Hematopoietic multipotent progenitor cell treated with erythropoietin and hydrocortisone succinate and interleukin-3 and kit ligand, for 4 days (in vitro differentiated cells): ENCODE results near the gene CELF2.
"Not testable (repeated sequence)": the region's sequence is repeated elsewhere in the genome, so short reads cannot be mapped to it uniquely, and the experiment has no call there.

Experiments
- DNase-seq: peaks from one replicate; pipeline ENCODE4 v3.0.0-alpha.2; 2015

The CELF2 gene

DNA sequence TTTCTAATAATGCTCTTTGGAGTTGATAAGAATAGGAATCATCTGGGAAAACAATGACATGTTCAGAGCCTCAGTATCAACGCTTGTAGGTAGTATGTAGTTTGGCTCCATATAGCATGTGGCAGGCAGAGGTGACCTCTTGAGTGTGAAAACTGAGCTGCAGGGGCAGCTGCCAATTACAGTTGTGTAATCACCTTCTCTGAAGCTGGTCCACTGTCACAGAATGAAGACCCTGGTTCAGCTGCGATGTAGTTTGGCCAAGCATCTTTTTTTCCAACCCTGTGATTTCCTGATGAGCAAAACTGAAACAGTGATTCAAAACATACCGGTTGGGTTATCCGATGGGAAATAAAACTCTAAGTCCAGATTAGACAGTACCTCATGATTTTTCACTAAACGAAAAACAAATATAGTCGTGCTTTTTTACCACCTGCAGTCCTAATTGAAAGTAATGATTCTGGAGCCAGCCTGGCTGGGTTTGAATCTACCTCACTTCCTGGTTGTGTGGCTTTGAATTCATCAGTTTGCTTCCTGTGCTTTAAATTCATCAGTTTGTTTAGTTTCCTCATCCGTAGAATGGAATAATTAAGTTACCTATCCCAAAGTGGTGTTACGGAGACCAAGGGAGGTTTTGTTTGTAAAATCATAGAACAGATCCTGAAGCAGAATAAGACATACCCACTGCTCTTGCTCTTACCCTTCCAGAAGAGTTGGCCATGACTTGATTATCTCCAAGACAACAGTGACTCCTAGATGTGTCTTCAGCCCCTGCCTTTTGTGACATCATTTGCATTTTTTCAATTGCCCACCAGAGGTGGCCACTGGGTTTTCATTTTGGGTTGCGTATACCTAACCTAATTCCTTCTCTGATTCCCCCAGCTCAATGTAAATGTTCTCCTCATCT lies 87.4 kb downstream of the CELF2 start:
- peak; percentile 67 for DNase-seq

DNA sequence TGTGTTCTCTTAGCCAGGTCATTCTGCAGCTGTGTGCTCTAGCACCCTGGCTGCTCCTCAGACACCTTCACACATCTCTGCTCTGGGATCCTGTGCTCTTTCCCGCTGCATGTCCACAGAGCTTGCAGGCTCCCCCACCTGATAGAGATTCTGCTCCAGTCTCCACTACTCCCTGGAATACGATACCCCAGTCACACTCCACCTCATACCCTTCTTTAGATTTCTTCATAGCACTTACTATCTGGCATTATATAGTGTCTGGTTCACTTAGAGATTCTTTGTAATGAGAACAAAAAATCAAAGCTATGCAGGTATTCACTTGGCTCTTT lies 88.0 kb downstream of the CELF2 start:
- DNase-seq = no peak

DNA sequence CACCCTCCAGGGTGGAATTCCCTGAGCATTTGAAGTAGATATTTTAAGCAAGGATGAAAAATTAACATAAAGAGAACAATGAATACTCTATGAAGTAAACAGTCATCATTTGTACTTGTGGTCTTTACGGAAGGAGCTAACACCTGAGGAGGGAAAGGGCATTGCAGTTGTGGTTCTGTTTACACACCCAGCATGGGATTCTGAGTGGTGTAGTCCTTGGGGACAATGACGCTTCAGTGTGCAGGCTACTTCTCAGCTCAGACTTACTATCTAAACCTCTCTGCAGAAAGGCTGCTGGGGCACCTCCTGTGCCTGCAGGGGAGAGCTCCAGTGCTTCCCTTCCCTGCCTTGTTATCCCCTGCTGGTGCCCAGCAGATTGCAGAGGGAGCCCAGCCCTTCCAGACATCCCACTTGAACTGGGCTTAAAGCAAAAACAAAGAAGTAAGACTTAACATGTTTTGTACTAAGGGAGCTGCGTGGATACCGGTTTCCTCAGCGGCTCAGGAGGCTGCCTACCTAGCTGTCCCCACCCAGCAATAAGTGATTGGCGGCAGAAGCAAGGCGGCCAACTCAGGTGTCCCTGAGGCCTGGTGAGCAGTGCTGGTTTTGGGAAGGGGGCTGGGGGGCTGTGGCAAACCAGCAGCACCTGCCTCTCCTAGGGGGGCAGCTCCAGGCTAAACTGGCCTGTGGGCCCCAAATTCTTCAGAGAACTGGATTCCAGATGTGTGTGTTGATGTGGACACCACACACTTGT lies 89.1 kb downstream of the CELF2 start:
- DNase-seq = no peak

DNA sequence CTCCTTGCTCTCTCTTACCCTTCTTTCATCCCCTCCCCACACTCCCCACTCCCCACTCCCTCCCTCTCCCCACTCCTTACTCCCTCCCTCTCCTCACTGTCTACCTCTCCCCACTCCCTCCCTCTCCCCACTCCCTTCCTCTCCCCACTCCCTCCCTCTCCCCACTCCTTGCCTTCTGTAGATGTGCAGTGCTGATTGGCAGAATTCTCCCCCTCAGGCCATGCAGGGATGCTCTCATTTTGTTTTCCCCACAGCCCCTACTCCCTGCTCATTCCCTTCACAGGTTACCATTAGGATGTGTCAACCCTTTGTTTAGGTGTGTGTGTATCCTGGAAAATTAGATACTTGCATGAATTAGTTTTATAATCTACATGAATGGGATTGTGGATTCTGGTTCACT lies 90.3 kb downstream of the CELF2 start:
- no peak for DNase-seq

DNA sequence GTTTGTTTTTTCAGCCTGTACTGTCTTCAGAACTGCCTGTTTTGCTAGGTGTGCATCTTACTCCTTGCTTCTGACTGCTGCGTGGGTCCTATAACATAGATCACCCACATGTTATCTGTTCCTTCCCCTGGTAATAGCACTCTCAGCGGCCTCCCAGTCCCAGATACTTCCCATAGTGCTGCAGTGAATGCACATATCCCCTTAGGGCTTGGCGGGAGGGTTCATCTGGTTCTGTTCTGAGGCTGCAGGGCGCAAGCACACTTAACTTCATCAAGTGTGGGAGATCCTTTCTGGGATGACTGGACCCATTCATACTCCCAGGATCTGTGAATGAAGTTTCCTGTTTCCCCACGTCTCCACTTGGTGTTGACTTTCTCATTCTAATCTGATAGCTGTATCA lies 90.7 kb downstream of the CELF2 start:
- DNase-seq = no peak

DNA sequence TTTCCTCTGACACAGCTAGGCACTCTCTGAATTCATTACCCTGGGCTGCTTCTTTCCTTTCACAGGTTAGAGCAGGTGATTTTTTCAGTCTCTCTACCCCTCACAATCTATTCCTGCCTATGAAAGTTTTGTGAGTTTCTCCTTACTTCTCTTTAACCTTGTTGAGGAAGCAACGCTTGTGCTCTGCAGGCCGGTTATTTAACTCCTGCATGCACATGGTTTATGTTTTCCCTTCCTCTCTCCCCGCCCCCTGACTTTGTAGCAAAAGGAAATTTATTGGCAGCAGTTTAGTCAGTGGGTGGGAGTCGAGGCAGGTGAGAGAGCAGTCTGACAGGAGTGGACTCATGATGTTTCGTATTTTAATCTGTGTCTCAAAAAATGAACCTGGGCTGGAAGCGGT lies 91.9 kb downstream of the CELF2 start:
- DNase-seq = no peak

DNA sequence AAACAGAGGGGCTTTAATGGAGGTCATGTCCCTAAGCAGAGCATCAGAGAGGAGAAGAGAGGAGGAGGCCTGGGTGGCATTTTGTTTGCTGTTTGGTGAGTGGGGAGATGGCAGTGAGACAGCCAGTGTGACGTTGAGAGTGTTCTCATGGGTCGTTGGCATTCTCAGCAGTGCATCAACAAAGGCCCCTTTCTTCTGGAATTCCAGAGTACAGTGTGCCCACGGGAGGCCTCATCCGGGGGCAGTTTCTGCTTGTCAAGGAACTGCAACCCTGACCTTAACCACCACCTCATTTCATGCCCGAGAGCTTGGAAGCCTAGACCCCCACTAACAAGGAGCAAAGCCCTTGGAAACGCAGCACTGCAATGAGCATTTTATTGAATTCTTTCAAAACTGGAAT lies 92.9 kb downstream of the CELF2 start:
- DNase-seq = no peak

DNA sequence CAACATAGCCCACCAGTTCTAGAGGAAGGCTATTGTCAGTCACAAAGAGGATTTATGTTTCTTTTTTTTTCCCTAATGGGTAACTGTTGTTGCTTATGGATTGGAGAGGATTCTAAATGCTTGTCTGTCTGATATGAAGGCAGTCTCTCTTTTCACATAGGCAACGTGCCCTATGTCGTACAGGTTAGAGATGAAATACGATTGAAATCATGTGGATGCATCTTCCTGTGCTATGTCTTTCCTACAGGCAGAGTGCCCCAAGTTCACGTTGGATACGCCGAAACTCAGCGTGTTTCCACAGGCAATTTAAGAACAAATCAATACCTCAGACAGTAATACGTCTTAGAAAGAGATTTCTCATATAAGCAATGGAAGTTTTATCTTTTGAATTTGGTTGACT lies 93.8 kb downstream of the CELF2 start:
- no peak for DNase-seq

DNA sequence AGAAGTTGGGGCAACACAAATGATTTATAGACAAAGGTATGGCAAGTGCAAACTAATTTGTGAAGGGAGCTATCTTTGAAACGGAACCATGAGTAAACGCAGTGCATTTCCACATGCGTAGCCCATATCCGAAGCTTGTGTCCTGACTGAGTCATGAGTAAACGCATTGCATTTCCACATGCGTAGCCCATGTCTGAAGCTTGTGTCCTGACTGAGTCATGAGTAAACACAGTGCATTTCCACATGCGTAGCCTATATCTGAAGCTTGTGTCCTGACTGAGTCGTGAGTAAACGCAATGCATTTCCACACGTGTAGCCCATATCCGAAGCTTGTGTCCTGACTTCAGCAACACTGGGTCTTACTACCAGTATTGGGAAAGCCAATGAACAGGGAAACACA lies 95.0 kb downstream of the CELF2 start:
- no peak for DNase-seq

DNA sequence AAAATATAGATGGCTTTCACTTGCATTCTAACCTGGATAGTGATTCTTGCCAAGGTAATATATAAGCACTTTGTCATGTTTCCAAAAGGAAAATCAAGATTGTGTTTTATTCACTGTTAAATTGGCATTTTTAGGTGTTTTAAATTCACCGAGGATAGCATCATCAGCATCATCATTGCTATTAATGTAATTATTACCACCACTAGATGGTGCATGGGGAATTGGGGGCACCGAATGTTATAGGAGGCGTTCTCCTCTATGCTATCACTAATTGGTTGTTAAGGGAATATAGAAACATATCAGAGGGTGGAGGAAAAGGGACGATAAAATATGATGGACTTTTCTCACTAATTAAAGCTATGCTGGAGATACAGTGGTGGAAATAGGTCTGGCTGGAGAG lies 95.5 kb downstream of the CELF2 start:
- DNase-seq = peak; percentile 88

DNA sequence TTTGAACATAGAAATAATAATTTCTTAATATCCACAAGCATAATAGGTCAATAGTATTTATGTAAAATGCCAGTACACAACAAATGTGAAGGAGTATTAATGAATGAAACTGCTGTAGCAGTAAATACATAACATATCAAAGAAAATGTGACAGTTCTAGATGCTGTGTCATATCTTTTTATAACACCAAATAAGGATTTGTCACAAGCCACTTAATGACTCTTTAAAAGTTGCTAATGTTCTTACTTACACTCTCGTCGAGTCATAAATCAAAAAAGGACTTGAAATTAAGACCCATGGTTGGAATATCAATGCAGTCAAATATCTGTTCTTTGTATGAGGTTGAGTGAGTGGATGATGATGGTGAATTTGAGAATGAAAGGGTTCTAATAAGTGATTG lies 96.6 kb downstream of the CELF2 start:
- DNase-seq = no peak

DNA sequence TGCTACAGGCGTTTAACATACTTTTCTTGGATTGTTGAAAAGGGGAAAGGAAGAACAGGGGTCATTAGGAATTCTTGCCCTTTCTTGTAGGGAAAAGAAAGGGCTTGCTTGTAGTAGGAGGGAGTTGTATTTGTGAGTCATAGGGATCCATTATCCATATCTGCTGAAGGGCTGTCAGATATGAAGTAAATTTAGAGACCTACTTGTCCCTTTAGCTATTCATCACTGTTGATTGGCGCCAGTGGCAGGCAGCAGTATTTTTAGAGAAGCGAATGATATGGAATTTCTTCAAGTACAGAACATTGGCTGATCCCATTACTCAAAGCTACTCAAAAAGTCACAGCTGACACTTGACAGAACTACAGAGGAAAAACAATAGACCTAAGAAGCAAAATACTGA lies 97.7 kb downstream of the CELF2 start:
- DNase-seq = no peak

DNA sequence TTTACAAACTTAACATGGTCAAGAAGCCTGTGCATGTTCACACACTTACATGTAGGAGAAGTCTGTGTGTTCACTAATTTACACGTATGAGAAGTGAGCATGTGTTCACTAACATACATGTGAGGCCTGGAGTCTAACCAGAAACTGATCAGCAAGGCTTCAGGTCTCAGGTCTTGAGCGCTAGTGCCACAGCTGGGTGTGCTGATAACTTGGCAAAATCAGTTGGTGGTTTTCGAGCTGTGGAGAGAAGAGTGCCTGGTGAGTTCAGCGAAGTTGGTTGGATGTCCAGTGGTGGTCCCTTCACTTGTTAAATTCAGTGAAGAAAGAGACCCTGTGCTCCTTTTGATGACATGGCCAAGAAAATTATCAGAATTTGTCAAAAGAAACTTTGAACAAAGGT lies 98.7 kb downstream of the CELF2 start:
- DNase-seq = peak; percentile 90

DNA sequence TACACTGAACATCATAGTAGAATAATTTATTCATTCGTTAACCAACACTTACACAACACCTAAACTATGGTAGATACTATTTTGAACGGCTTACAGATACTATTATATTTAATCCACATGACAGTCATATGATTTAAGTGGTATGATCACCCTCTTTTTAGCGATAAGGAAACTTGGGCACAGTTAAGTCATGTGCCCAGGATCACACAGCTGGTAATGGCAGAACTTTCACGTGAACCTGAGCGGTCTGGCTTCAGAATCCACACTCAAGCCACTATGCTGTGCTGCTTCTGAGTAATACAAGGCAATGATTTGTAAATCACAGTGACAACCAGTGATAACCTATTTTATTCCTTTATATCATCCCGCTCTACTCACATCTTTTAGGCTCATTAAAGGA lies 99.1 kb downstream of the CELF2 start:
- no peak for DNase-seq

DNA sequence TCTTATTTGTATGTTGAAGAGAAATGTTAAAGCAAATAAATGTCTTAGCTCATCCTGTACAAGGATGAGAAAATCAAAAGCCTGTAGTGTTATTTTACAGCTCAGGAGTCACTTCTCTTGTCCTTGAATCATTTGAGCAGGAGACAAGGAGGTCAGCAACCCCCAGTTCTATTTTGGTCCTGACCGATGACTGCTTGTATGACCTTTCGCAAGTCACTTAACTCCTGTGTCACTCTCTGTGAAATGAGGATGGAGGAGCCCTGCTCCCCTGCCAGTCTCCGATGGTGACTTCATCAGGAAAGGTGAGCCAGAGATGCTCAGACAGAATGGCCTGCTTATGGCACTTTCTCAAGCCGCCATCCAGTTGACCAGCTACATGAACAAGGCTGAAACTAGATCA lies 101.0 kb downstream of the CELF2 start:
- DNase-seq = no peak

DNA sequence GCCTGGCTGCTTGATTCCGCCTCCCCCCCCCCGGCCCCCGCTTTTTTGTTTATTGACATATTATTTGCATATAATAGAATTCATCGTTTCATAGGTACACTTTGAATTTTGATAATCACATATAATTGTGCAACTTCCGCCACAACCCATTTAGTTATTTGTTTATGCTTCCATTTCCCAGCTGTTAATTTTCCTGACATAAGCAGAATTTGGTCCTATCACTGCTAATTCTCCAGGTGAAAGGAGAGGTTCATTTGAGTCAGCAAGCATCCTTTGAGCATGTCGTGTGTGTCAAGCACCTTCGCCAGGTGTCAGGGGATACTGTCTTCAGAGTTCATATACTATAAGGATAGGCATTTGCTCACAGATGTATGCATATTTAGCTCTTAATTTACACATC lies 102.2 kb downstream of the CELF2 start:
- no peak for DNase-seq

DNA sequence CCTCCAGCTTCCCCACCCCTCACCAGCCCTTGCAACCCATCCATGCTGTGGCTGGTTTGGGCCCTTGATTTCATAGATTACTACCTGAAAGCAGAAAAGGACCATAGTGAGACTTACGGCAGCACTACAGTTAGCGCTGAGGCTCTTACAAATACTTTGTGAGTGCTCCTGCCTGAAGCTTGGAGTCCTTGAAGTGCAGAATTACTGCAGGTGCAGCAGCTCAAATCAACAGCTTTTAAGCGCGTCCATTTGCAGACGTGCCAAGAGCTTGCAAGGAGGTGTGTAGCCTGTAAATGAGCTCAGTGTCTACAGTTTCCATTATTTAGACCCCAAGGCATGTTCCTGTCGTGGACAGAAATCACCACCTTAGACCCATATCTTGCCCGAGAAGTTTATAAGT lies 103.0 kb downstream of the CELF2 start:
- no peak for DNase-seq

DNA sequence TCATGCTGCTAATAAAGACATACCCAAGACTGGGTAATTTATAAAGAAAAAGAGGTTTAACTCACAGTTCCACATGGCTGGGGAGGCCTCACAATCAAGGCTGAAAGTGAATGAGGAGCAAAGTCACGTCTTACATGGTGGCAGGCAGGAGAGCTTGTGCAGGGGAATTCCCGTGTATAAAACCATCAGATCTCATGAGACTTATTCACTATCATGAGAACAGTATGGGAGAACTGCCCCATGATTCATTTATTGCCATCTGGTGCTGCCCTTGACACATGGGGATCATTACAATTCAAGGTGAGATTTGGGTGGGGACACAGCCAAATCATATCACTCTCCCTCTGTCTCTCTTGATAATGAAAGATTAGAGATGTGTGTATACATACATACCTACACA lies 106.2 kb downstream of the CELF2 start:
- not testable (repeated sequence) for DNase-seq

DNA sequence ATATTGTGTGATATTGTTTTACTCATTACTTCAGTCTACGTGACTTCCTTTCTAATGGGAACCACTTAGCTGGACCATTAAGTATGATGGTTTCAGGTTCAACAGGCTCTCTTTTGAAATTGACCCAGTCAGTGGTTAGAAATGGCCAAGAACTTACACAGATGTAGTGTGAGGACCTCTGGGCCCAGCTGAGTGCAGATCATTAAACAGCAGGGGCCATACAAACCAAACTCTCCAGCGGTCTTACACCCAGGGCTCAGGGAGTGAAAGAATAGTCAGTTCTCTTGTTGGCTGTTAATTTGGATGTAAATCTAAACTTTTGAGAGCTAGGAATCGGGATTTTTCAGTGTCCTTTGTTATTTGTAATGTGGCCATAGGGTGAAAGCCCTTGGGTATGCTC lies 107.3 kb downstream of the CELF2 start:
- no peak for DNase-seq

DNA sequence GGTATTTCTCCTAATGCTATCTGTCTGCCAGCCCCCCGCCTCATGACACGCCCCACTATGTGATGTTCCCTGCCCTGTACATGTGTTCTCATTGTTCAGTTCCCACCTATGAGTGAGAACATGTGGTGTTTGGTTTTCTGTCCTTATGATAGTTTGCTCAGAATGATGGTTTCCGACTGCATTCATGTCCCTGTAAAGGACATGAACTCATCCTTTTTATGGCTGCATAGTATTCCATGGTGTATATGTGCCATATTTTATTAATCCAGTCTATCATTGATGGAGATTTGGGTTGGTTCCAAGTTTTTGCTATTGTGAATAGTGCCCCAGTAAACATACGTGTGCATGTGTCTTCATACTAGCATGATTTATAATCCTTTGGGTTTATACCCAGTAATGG lies 109.3 kb downstream of the CELF2 start:
- not testable (repeated sequence) for DNase-seq

DNA sequence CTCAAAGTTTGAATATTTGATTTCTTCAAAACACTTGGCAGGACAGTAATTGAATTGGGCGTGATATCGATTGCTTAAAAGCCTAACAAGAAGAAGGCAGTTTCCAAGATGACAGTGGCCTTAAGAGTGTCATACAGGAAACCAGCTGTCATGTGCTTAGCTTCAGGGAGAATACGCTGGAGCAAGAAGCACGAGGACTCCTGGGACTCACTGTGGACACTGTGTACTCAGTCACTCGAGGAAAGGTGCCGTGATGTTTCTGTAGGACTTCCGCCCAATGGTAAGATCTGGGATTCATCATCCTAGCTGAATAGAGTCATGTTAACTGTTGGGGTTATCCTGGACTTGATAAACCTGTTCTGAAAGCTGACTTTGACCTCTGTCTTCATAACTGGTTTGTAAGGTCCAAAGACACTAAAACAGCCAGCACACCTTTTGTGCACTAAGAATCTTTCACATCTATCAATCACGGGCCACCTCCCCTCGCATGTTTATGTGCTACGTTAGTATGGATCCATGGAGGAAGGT lies 113.5 kb downstream of the CELF2 start:
- no peak for DNase-seq

DNA sequence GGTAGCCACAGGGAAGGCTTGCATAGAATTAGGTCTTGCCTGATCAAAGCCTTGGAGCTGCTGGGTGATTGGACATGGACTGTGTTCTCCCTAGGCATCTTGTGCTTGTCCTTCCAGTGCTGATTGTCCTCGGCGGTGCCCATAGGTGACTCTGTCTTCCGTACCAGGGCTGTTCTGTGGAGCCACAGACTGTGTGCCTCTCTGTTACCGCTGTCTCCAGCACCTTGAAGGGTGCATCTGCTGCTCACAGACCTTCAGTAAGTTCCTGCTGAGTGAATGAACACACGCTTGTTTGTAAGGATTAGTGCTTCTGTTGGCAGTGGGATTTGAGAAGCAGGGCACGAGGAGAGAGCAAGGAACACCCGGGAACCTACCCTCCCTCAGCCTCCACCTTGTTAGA lies 116.7 kb downstream of the CELF2 start:
- DNase-seq = no peak

DNA sequence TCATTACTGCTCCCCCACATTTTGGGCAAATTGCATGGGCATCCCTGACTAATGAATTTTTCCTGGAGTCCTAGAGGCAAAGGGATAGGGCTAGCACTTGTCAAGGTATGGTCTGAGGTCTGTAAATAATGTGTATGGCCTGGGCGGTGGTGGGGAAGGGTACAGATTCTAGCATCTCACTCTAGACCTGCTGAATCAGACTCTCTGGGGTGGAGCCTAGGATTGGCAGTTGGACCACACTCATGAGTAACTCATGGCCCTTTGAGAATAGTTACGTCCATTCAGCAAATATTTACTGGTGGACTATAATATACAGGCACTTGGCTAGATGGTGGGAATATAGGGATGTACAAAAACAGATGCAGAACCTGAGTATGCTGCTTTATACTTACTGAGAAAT lies 118.0 kb downstream of the CELF2 start:
- no peak for DNase-seq

DNA sequence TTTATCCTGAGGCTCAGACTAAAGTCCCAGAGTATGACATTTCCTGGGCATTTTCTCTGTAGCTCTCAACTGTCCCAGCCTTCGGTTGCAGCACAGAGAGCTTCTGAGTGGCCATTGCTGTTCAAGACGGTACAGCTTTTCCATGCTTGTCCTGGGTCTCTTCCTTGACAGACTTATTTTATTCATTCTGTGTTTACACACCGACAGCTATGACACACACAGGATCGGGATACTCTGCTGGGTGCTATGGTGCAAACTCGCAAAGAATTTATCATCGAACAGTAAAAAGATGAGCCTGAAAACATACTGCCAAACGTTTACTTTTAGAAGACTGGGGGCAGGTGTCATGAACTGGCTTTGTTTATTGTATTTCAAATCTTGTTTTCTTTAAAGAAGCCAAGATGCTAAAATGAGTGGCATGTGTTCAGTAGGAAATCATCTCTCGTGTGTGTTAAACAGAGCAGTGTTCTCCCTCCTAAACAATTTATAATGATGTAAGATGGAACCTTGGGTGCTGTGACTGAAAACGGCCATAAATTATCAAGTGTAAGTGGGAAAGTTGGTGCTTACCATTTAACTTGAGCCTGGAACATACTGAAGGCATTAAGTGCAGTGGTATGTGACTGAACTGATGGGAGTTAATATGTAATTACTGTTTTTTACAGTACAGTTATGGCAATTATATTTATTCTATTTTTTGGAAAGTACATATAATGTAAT lies 120.8 kb downstream of the CELF2 start:
- no peak for DNase-seq
